Upper lobe of right lung (tissue), 1 donor: ENCODE measurements around the gene TMEM232. TPM values are rescaled to one million over a fixed set of nuclear protein-coding genes. Genes with fewer than 3 reads are reported as not detected.

Source experiments
- ATAC-seq: fragments of 200-7000 bp; cut with Tn5 transposase; one replicate; pipeline ENCODE4 v1.9.1; 2020; ENCODE audit warnings: mild to moderate bottlenecking, moderate library complexity
- DNase-seq: peaks from one replicate; pipeline ENCODE4 v3.0.0-alpha.2; 2020
- H3K27ac ChIP-seq: fragments of 200-600 bp; one replicate; pipeline ENCODE4 v1.8.0; 2022
- H3K27me3 ChIP-seq: fragments of 200-600 bp; one replicate; pipeline ENCODE4 v1.8.0; 2022; ENCODE audit warnings: mild to moderate bottlenecking
- H3K36me3 ChIP-seq: fragments of 200-600 bp; one replicate; pipeline ENCODE4 v1.8.0; 2022
- H3K4me1 ChIP-seq: fragments of 200-600 bp; one replicate; pipeline ENCODE4 v1.8.0; 2022
- H3K4me3 ChIP-seq: fragments of 200-600 bp; one replicate; pipeline ENCODE4 v1.8.0; 2022; ENCODE audit warnings: mild to moderate bottlenecking
- H3K9me3 ChIP-seq: fragments of 200-600 bp; one replicate; pipeline ENCODE4 v1.8.0; 2022
- CTCF ChIP-seq: fragments of 200-600 bp; IDR thresholded peaks from one replicate; pipeline ENCODE4 v1.8.0; 2022; ENCODE audit warnings: antibody characterized with exemption
- intact Hi-C: fragments of 100-400 bp; cut with DNase I; formaldehyde crosslinking; loops from one replicate; pipeline ENCODE4 v1.11.0; 2022
- long read RNA-seq: library from polyadenylated mRNA; unstranded; transcript quantifications from one replicate; pipeline ENCODE4 v2.0.0, GENCODE V29; 2021
- total RNA-seq: library from RNA; stranded (reverse); fragmentation: NEBNext Ultra II Directional; extraction: Animal tissue kit (Norgen Biotek cat#: 25700); gene quantifications from one replicate; pipeline ENCODE4 v1.2.1, GENCODE V29; 2021
- donor health status: DM: no; HTN: yes; CAD: no; lungs with severe emphysema.

Gene TMEM232
- 3.6 TPM for total RNA-seq
- long read RNA-seq, partial matches to known transcripts: 0 of 2 reads
- long read RNA-seq, other reads (novel, unspliced or antisense): 2 of 2 reads

GRCh38 chr5:110726249-110727024 lies at the start of gene TMEM232:
TMEM232 (minus strand) TSS chr5:110726671; CDS start chr5:110667352, 59,319 bp downstream.
- TF ChIP-seq CTCF: no peak
- H3K27me3 ChIP-seq: no peaks in the 10 kb centered on the region
- ATAC-seq (peak; percentile 100), DNase-seq (peak; percentile 80)
- H3K36me3 ChIP-seq: no peaks in the 10 kb centered on the region
- intact Hi-C loops: no loop called here
- peak within 1 kb of the TSS; percentile 54 for H3K4me3 ChIP-seq
- H3K4me1 ChIP-seq: no peaks in the 10 kb centered on the region
- no peak within 1 kb of the TSS for H3K27ac ChIP-seq
- no peaks in the 10 kb centered on the region for H3K9me3 ChIP-seq

GRCh38 chr5:110770286-110770685 lies 43.8 kb upstream of the TMEM232 start:
- TF ChIP-seq CTCF: no peak
- Histone ChIP-seq H3K36me3 (no peaks in the 10 kb centered on the region), H3K27me3 (no peaks in the 10 kb centered on the region), H3K4me3 (no peak overlapping the region), H3K4me1 (no peaks in the 10 kb centered on the region), H3K9me3 (no peaks in the 10 kb centered on the region), H3K27ac (no peak overlapping the region)
- no peak for DNase-seq
- ATAC-seq: no peak
- intact Hi-C loops: no loop called here

- Histone ChIP-seq H3K4me1 (no peaks in the 10 kb centered on the region), H3K27me3 (no peaks in the 10 kb centered on the region), H3K36me3 (no peaks in the 10 kb centered on the region), H3K4me3 (no peak overlapping the region), H3K27ac (no peak overlapping the region), H3K9me3 (no peaks in the 10 kb centered on the region)
- no peak for TF ChIP-seq CTCF
- intact Hi-C loops: no loop called here
- DNase-seq (no peak), ATAC-seq (no peak)
Measured at GRCh38 chr5:110769000-110769681, 42.7 kb upstream of the TMEM232 start.

- Histone ChIP-seq H3K27ac (no peak overlapping the region), H3K36me3 (no peaks in the 10 kb centered on the region), H3K4me1 (no peaks in the 10 kb centered on the region), H3K9me3 (no peaks in the 10 kb centered on the region), H3K27me3 (no peaks in the 10 kb centered on the region), H3K4me3 (no peak overlapping the region)
- intact Hi-C loops: no loop called here
- ATAC-seq: no peak
- no peak for TF ChIP-seq CTCF
- no peak for DNase-seq
Measured at GRCh38 chr5:110768138-110768860, 41.8 kb upstream of the TMEM232 start.

- ATAC-seq: no peak
- intact Hi-C loops: no loop called here
- Histone ChIP-seq H3K27me3 (no peaks in the 10 kb centered on the region), H3K36me3 (peaks cover 73% of the 10 kb centered on the region), H3K9me3 (no peaks in the 10 kb centered on the region), H3K27ac (no peak overlapping the region), H3K4me1 (no peaks in the 10 kb centered on the region), H3K4me3 (no peak overlapping the region)
- no peak for DNase-seq
- TF ChIP-seq CTCF: no peak
Measured at GRCh38 chr5:110760158-110760557, 33.7 kb upstream of the TMEM232 start.
